K562 (cell line): ENCODE data around the gene NEUROG3. TPM values are rescaled to one million over a fixed set of nuclear protein-coding genes. Genes with fewer than 3 reads are reported as not detected.

Experiments
- CREB1 ChIP-seq, 2 experiments: sonication (generic) in 1 of 2; formaldehyde crosslinking in 1 of 2; IDR thresholded peaks; 2 replicates each; pipeline versions ENCODE4 v1.6.1 to v1.8.0; 2012 to 2022; ENCODE audit warnings: inconsistent platforms in 1 of 2, mild to moderate bottlenecking in 1 of 2, missing genetic modification reagents in 1 of 2, moderate library complexity in 1 of 2
- ELK3 ChIP-seq: fragments of 450-650 bp; formaldehyde crosslinking; IDR thresholded peaks from 2 replicates; pipeline ENCODE4 v1.4.0; 2020; ENCODE audit warnings: mild to moderate bottlenecking
- EP300 ChIP-seq: IDR thresholded peaks from 2 replicates; pipeline ENCODE4 v1.6.1; 2012; ENCODE audit warnings: low read length, improper control_type of control experiment
- HMG20A ChIP-seq: fragments of 450-650 bp; formaldehyde crosslinking; conservative IDR thresholded peaks from 2 replicates; pipeline ENCODE4 v1.4.0; 2020; ENCODE audit warnings: mild to moderate bottlenecking, mixed read lengths
- JUN ChIP-seq, 2 experiments: sonication (generic) in 1 of 2; formaldehyde crosslinking in 1 of 2; IDR thresholded peaks; 2 replicates each; pipeline versions ENCODE4 v1.6.1 to v1.8.0; 2012 to 2022; ENCODE audit warnings: borderline replicate concordance in 2 of 2, mild to moderate bottlenecking in 2 of 2, improper control_type of control experiment in 1 of 2, low read depth in 1 of 2, low read length in 1 of 2, missing genetic modification reagents in 1 of 2
- MNT ChIP-seq, 2 experiments: fragments of 450-650 bp; conservative IDR thresholded peaks; 2 replicates each; pipeline ENCODE4 v1.6.1; 2017; ENCODE audit warnings: mild to moderate bottlenecking in 2 of 2, moderate library complexity in 2 of 2
- POLR2A ChIP-seq: fragments of 450-650 bp; conservative IDR thresholded peaks from 2 replicates; pipeline ENCODE4 v1.6.1; 2016
- PRMT5 ChIP-seq: sonication (generic); formaldehyde crosslinking; IDR thresholded peaks from 2 replicates; pipeline ENCODE4 v1.5.0; 2020; ENCODE audit warnings: missing genetic modification reagents
- SIN3A ChIP-seq, 2 experiments: fragments of 150-350 bp in 1 of 2; IDR thresholded peaks; 2 replicates each; pipeline ENCODE4 v1.6.1; 2011 to 2016; ENCODE audit warnings: borderline replicate concordance in 2 of 2, low read depth in 2 of 2, low read length in 2 of 2, mild to moderate bottlenecking in 2 of 2, moderate library complexity in 2 of 2; ENCODE audit not compliant: control insufficient read depth in 1 of 2
- SIX5 ChIP-seq, 2 experiments: IDR thresholded peaks; 2 replicates each; pipeline ENCODE4 v1.6.1; 2011; ENCODE audit warnings: low read length in 2 of 2, borderline replicate concordance in 1 of 2, low read depth in 1 of 2, mild to moderate bottlenecking in 1 of 2, moderate library complexity in 1 of 2; ENCODE audit not compliant: insufficient read depth in 1 of 2
- SLC30A9 ChIP-seq: fragments of 250-450 bp; sonication (Bioruptor Pico); IDR thresholded peaks from 2 replicates; pipeline ENCODE4 v1.8.0; 2022; ENCODE audit warnings: mild to moderate bottlenecking, moderate library complexity
- SMAD2 ChIP-seq: fragments of 150-350 bp; IDR thresholded peaks from 2 replicates; pipeline ENCODE4 v1.6.1; 2014; ENCODE audit warnings: low read depth, mild to moderate bottlenecking, low read length
- SP1 ChIP-seq: sonication (generic); formaldehyde crosslinking; IDR thresholded peaks from 2 replicates; pipeline ENCODE4 v1.8.1; 2022; ENCODE audit warnings: mild to moderate bottlenecking, missing genetic modification reagents
- TAF15 ChIP-seq: fragments of 200-400 bp; formaldehyde crosslinking; IDR thresholded peaks from 2 replicates; pipeline ENCODE4 v1.6.1; 2017; ENCODE audit warnings: mild to moderate bottlenecking, low read depth, low read length, moderate library complexity
- TCF7 ChIP-seq: sonication (generic); IDR thresholded peaks from 2 replicates; pipeline ENCODE4 v1.6.1; 2016; ENCODE audit warnings: antibody characterized with exemption, borderline replicate concordance
- TFAP4 ChIP-seq: sonication (generic); formaldehyde crosslinking; IDR thresholded peaks from 2 replicates; pipeline ENCODE4 v1.8.0; 2022; ENCODE audit warnings: missing genetic modification reagents, mild to moderate bottlenecking, moderate library complexity, borderline replicate concordance
- ZNF146 ChIP-seq: IDR thresholded peaks from one replicate; pipeline ENCODE4 v1.6.1; 2018; ENCODE audit warnings: missing compliant biosample characterization; ENCODE audit not compliant: unreplicated experiment
- ZNF79 ChIP-seq: fragments of 250-450 bp; sonication (Bioruptor Pico); IDR thresholded peaks from 2 replicates; pipeline ENCODE4 v1.4.0; 2020; ENCODE audit warnings: low read depth, mild to moderate bottlenecking, moderate library complexity
- polyA plus RNA-seq, 8 experiments: library from polyadenylated mRNA; depleted of rRNA in 4 of 8; stranded (reverse) in 5 of 8; unstranded in 3 of 8; fragments of >200 nt; fragmentation: Nextera tagmentation in 2 of 8; fragmentation: Illumina TruSeq in 1 of 8; extraction: Ambion mirVana in 2 of 8; extraction: Trizol in 1 of 8; gene quantifications; 2 replicates each; pipeline versions ENCODE4 v1.2.1 to v1.2.3, GENCODE V29; 2011 to 2014; ENCODE audit warnings: inconsistent platforms in 1 of 8, missing spikeins in 1 of 8
- total RNA-seq, 7 experiments: library from RNA; depleted of rRNA in 6 of 7; stranded (reverse); fragments of >200 nt in 6 of 7; fragmentation: Illumina TruSeq in 2 of 7; extraction: Trizol in 2 of 7; gene quantifications; 2 replicates each; pipeline versions ENCODE4 v1.2.1 to v1.2.3, GENCODE V29; 2011 to 2021; ENCODE audit warnings: low replicate concordance in 1 of 7

Gene NEUROG3
- total and polyA plus RNA-seq, 9 of the 15 experiments (the other 6 are each of a cell fraction or from before 2014, with no cell fraction given): not detected

GRCh38 chr10:69567920-69568319 lies 5.3 kb downstream of the NEUROG3 start (continued):
- TF ChIP-seq CREB1 (IDR thresholded peaks at IDR 0.05) (no peak), CREB1 (CRISPR knock-in tag; IDR thresholded peaks at IDR 0.05) (0 out of 2 replicates have a peak, but pooled peaks have one; percentile 48), POLR2A (no peak), SIX5 (IDR thresholded peaks at IDR 0.05; ENCODE audit: borderline replicate concordance in 1 of 2, insufficient read depth in 1 of 2, low read depth in 1 of 2, low read length in 2 of 2) (no peak), MNT (conservative IDR thresholded peaks at IDR 0.05) (no peak), SLC30A9 (no peak), PRMT5 (peak; percentile 83), TFAP4 (CRISPR knock-in tag) (peak; percentile 81), SIN3A (IDR thresholded peaks at IDR 0.05; ENCODE audit: borderline replicate concordance in 2 of 2, control insufficient read depth in 1 of 2, low read depth in 2 of 2, low read length in 2 of 2) (0 out of 4 replicates have a peak, but pooled peaks of 1 of the 2 experiments have one; percentile 21), SMAD2 (no peak), TCF7 (no peak), HMG20A (CRISPR knock-in tag) (no peak), SP1 (CRISPR knock-in tag) (no peak), TAF15 (no peak), EP300 (no peak), JUN (IDR thresholded peaks at IDR 0.05; ENCODE audit: borderline replicate concordance, low read depth, low read length) (no peak), JUN (CRISPR knock-in tag; IDR thresholded peaks at IDR 0.05; ENCODE audit: borderline replicate concordance) (no peak), ZNF146 (CRISPR knock-in tag) (no peak), ELK3 (CRISPR knock-in tag) (no peak), ZNF79 (no peak)
